HT-29 (cell line): ENCODE data around the gene ANKRD11. TPM values are rescaled to one million over a fixed set of nuclear protein-coding genes. Genes with fewer than 3 reads are reported as not detected.
"Not testable (repeated sequence)": the region's sequence is repeated elsewhere in the genome, so short reads cannot be mapped to it uniquely, and the experiment has no call there.

Experiments
- DNase-seq: peaks from one replicate; pipeline ENCODE4 v3.0.0-alpha.2; 2015; ENCODE audit warnings: low spot score
- total RNA-seq: library from RNA; depleted of rRNA; stranded (reverse); fragments of >200 nt; shearing (Covaris generic); gene quantifications from 2 replicates; pipeline ENCODE4 v1.2.3, GENCODE V29; 2014

ANKRD11 gene
- total RNA-seq, 1 experiment from 2014 or later = 122 TPM

DNA sequence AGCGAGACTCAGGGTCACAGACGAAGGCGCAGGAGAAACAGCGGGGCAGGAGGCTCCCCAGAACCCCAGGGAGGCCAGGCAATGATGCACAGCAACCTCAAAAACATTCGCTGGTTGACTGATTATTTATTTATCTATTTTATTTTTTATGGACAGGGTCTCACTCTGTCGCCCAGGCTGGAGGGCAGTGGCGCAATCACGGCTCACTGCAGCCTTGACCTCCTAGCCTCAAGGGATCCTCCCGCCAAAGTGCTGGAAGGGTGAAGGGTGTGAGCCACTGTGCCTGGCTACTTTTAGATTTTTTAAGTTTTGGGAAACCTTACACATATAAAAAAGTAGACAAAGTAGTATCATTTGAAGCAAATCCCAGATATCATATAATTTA, 189.4 kb downstream of the ANKRD11 start:
- no peak for DNase-seq

- DNase-seq = peak; percentile 62
These were observed 189.9 kb downstream of the ANKRD11 start for GRCh38 chr16:89300311-89300975.

GRCh38 chr16:89299357-89300111, 190.8 kb downstream of the ANKRD11 start:
- DNase-seq = not testable (repeated sequence)

DNA sequence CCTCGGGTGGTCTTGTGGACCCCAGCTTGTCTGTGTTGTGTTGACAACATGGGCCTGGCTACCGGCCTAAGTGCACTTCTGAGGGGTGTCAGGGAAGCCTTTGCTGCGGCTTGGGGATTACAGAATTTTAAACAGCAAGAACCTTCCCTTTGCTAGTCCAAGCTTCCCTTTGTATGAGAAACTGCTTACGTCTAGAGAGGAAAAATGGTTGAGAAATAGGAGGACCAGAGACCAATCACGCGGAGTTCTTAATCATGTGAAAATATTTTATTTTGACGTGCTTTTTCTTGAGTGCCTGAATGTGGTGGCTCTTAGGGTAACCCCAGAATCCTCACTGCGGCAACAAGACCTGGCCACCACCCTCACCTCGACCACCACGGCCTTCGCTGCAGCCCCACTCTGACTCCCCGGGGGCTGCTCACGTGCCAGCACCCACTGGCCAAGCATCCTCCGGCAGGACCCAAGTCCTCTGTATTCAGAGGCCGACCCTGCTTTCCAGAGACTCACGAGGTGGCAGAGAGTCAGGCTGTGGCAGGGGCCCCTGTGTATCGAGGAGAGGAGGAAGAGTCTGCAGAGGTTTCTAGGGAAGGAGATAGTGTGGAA, 191.6 kb downstream of the ANKRD11 start:
- no peak for DNase-seq

DNA sequence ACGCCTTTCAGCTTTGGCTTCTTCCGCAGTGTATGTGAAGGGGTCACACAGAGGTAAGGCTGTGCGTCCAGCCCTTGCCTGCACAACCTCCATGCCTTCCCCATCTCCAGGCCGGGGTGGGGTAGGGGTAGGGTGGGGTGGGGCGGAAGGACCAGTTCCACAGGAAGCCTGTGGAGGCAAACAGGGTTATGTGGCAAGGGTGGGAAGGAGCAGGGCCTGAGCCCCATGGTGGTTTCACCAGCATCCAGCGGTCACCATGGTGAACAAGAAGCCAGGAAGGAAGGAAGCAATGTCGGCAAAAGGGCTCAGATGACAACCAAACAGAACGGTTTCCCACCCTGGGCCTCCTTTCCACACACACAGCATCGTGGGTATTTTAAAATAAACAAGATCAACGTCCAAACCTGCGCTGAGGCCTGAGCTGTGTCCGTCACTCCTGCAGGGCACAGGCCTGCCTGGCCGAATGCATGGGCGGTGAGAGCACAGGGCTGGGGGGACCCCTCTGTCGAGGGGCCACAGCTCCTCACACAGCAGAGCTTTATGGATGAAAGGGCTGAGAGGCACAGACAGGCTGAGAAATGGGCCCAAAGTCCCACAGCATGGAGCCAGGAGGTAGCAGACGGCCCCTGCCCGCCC, 192.3 kb downstream of the ANKRD11 start:
- peak; percentile 85 for DNase-seq

- no peak for DNase-seq
These were observed 193.0 kb downstream of the ANKRD11 start for GRCh38 chr16:89297156-89297874.

DNA sequence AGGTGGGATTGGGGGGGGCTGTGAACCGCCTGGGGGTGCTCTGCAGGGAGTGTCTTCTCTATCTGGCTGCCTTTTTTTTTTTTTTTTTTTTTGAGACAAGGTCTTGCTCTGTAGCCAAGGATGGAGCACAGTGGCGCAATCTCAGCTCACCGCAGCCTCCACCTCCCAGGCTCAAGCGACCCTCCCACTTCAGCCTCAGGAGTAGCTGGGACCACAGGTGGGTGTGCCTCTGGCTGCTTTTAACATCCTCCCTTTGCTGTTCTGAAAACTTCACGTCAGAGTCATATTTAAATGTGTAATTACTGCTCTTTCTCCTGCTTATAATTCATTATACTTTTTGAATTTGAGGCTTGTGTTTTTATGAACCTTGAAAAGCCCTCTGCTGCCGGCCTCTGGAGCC, 194.4 kb downstream of the ANKRD11 start:
- DNase-seq = no peak

GRCh38 chr16:89295071-89295900, 195.1 kb downstream of the ANKRD11 start:
- DNase-seq = no peak

DNA sequence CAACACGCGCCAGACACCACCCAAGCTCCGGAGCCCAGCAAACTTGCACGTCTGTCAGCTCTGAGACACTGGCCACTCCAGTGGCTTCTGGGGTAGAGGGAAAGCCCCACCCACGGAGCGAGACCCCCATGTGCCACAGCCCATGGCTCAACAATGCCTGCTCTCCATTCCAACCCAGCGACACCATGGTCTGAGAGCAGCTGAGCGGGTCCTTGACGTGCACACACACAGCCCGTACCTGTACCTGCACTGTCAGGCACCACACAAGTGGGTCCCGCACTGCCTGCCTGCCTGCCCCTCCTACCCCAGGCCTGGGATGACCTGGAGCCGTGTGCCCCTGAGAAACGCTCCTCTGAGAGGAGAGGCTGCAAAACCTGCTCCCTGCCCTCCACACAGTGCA, 195.9 kb downstream of the ANKRD11 start:
- DNase-seq = no peak

- DNase-seq = peak; percentile 64
These were observed 196.9 kb downstream of the ANKRD11 start for GRCh38 chr16:89293276-89294143.

- DNase-seq = no peak
These were observed 197.8 kb downstream of the ANKRD11 start for GRCh38 chr16:89292443-89293078.

GRCh38 chr16:89291776-89292175, 198.6 kb downstream of the ANKRD11 start:
- DNase-seq = no peak

DNA sequence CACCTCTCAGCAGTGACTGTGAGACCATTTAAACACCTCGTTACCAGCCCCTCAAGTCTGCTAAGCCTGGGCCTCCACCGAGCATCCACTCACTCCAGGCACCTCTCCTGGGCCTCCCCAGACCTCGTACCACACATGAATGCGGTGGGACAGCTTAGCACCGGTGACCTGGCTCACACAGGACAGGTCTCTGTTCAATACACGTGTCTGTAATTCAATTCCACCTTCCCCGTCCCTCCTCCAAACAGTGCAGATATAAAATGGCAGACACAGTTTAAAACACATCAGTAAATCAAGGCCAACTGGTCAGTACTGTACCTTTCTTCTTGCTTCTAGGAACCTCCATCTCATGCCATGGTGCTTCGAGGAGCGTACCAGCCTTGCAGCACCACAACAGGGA, 199.0 kb downstream of the ANKRD11 start:
- no peak for DNase-seq

DNA sequence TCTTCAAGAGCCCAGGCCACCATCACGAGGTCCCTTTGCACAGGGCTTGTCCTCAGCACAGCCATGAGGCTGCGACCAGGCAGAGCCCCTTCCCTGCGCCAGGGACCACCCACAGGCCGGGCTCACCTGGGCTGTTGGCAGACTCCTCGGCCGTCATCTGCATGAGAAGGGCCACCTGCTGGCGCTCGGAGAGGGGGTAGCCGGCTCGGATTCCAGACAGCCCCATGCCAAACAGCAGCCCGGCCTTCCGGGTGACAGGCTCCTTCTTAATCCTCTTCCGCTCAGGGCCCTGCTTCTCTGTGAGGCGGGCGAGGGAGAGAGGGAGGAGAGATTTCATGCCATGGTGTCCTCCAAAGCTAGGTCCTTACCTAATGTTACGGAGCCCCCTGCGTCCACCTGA, 199.5 kb downstream of the ANKRD11 start:
- no peak for DNase-seq

DNA sequence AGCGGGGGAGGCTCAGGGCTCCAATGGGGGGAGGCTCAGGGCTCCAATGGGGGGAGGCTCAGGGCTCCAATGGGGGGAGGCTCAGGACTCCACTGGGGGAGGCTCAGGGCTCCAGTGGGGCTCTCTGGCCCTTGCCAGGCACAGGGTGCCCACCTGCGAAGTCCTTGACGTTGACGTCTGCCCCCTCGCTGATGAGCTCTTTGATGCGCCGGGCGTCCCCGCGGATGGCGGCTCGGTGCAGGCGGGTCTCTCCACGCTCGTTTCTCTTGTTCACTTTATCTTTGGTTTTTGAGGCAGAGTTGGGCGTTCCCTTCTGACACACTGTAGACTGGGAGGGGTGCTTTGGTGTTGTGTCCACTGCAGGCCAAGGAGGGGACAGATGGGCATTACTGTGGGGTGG, 199.9 kb downstream of the ANKRD11 start:
- DNase-seq = no peak

- peak; percentile 81 for DNase-seq
These were observed 200.6 kb downstream of the ANKRD11 start for GRCh38 chr16:89289428-89290395.

- DNase-seq = no peak
These were observed 201.4 kb downstream of the ANKRD11 start for GRCh38 chr16:89288966-89289365.

- no peak for DNase-seq
These were observed 201.8 kb downstream of the ANKRD11 start for GRCh38 chr16:89288577-89288844.
